Adipocyte (in vitro differentiated cells): ENCODE results near the gene CDK17.

ENCODE experiments used
- DNase-seq: peaks from one replicate; pipeline ENCODE4 v3.0.0-alpha.2; 2015; ENCODE audit warnings: low read depth
- H3K27me3 ChIP-seq: replicated peaks from 2 replicates; pipeline ENCODE4 v1.7.0; 2013; ENCODE audit warnings: mild to moderate bottlenecking, low read length, moderate library complexity; ENCODE audit not compliant: control insufficient read depth, insufficient read depth
- H3K36me3 ChIP-seq: 2 replicates; pipeline ENCODE4 v1.7.0; 2013; ENCODE audit warnings: low read length, mild to moderate bottlenecking, moderate library complexity; ENCODE audit not compliant: control insufficient read depth, insufficient read depth, severe bottlenecking
- H3K4me1 ChIP-seq: 2 replicates; pipeline ENCODE4 v1.7.0; 2013; ENCODE audit warnings: mild to moderate bottlenecking, low read length, moderate library complexity; ENCODE audit not compliant: control insufficient read depth, insufficient read depth
- H3K4me3 ChIP-seq: 2 replicates; pipeline ENCODE4 v1.7.0; 2013; ENCODE audit warnings: mild to moderate bottlenecking, low read length, moderate library complexity
- H3K9ac ChIP-seq: 2 replicates; pipeline ENCODE4 v1.7.0; 2013; ENCODE audit warnings: mild to moderate bottlenecking, low read length, moderate library complexity
- H3K9me3 ChIP-seq: 2 replicates; pipeline ENCODE4 v1.7.0; 2013; ENCODE audit warnings: mild to moderate bottlenecking, low read length, moderate library complexity; ENCODE audit not compliant: control insufficient read depth

Gene CDK17

DNA sequence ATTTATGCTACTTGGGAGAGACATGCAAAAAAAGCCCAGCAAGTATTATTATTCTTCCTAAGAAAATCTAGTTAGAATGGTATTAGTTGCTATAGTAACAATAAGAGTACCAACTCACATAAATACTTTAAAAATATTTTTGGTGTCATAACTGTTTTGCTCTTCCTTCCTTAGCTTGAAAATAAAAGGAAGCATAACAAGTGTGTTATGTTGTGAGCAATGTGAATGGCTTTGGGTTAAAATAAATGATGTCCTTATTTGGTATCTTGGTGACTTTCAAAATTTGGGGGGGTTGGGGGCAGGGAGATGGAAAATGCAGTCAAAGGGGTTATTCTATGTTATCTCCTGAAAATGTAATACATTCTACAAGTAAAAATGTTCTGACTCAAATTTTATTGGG, 115.1 kb downstream of the CDK17 start:
- H3K36me3 ChIP-seq, result peaks cover 97% of the 10 kb centered on the region
- H3K27me3 ChIP-seq, result no peaks in the 10 kb centered on the region
- no peak overlapping the region for H3K9ac ChIP-seq
- H3K4me3 ChIP-seq, result no peak overlapping the region
- H3K9me3 ChIP-seq, result no peaks in the 10 kb centered on the region
- DNase-seq, result no peak
- H3K4me1 ChIP-seq, result no peaks in the 10 kb centered on the region

DNA sequence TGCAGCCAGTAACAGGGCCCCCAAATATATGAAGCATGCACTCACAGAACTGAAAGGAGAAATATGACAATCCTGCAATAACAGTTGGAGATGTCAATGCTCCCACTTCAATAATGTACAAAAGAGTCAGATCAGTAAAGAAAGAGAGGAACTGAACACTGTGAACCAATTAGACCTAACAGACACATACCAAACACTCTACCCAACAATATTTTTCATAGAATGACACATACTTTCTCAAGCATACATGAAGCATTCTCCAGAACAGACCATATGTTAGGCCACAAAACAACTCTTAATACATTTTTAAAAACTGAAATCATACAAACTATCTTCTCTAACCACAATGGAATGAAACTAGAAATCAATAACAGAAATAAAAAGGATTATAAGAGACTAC, 125.9 kb downstream of the CDK17 start:
- H3K9ac ChIP-seq, result no peak overlapping the region

DNA sequence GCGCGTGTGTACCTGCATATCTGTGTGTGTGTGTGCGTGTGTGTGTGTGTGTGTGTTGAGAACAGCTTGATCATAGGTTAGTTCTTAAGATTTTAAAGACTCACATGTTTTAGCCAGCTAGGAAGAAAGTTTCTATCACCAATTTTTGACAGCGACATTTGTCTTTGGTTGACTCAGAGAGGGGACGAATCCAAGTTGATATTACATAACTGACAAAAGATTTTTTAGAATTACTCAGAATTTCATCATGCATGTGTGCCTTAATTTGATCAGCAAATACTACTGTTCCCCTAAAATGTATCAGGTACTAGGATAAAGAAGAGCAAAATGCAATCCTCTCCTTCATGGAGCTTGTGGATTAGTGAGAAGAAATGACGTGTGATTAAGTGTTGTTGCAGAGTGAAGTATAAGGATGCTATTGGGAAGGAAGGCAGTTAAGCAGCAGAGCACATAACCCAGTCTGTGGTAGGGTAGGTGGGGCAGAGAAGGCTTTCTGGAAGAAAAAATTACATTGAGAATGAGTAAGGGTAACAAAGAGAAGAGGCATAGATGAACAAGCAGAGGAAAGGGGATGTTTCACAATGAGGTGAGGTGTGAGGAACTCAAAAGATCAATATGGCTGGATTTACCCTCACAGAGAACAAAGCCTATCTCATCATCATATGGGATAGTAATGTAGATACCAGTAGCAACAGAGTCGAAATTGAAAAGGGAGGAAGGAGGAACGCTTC, 128.6 kb downstream of the CDK17 start:
- Histone ChIP-seq H3K9me3 (no peaks in the 10 kb centered on the region), H3K36me3 (peaks cover 38% of the 10 kb centered on the region), H3K4me3 (no peak overlapping the region), H3K4me1 (peaks cover 32% of the 10 kb centered on the region), H3K9ac (no peak overlapping the region), H3K27me3 (no peaks in the 10 kb centered on the region)
- DNase-seq, result no peak

More for the DNA sequence above, 125.9 kb downstream of the CDK17 start:
- H3K36me3 ChIP-seq, result peaks cover 42% of the 10 kb centered on the region
- peak; percentile 54 for DNase-seq
- no peak overlapping the region for H3K4me3 ChIP-seq
- H3K4me1 ChIP-seq, result peaks cover 32% of the 10 kb centered on the region
- H3K9me3 ChIP-seq, result no peaks in the 10 kb centered on the region
- H3K27me3 ChIP-seq, result no peaks in the 10 kb centered on the region

DNA sequence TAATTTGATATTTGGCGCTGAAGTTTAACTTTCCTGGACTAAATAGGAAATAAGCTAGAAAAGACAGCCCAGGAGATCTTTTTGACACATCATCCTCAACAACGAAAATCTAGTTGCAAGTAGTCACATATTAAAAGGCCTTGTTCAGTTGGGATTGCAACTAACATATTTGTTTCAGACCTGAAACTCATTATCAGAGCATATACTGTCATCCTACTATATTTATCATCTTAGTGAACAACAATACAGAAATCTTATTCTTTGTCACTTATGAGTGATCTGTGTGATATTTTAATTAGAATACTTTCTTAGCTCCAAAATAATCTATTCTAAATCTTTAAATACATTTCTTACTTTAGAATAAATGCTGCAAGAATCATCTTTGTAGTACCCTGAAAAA, 134.0 kb downstream of the CDK17 start:
- peaks cover 77% of the 10 kb centered on the region for H3K36me3 ChIP-seq
- H3K9ac ChIP-seq, result no peak overlapping the region
- H3K9me3 ChIP-seq, result no peaks in the 10 kb centered on the region
- DNase-seq, result no peak
- no peaks in the 10 kb centered on the region for H3K27me3 ChIP-seq
- H3K4me3 ChIP-seq, result no peak overlapping the region
- H3K4me1 ChIP-seq, result peaks cover 5% of the 10 kb centered on the region

DNA sequence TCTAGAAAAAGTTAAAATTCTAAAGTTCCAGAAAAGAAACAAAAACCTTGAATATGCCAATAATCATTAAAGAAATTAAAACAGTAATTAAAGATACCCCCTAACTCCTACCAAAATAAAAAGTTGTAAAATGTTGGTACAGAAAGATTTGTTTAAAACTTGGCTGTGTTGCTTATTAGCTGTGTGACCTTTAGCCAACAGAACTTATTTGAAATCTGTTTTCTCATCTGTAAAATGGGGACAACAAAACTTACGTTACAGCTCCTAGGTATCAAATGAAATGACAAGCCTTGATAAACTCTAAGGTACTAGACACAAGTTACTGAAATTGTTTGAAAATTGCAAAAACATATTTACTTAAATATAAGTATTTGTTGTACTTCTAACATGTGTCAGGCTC, 134.4 kb downstream of the CDK17 start:
- no peak for DNase-seq
- Histone ChIP-seq H3K4me3 (no peak overlapping the region), H3K27me3 (no peaks in the 10 kb centered on the region), H3K36me3 (peaks cover 81% of the 10 kb centered on the region), H3K4me1 (peaks cover 5% of the 10 kb centered on the region), H3K9ac (no peak overlapping the region), H3K9me3 (no peaks in the 10 kb centered on the region)

DNA sequence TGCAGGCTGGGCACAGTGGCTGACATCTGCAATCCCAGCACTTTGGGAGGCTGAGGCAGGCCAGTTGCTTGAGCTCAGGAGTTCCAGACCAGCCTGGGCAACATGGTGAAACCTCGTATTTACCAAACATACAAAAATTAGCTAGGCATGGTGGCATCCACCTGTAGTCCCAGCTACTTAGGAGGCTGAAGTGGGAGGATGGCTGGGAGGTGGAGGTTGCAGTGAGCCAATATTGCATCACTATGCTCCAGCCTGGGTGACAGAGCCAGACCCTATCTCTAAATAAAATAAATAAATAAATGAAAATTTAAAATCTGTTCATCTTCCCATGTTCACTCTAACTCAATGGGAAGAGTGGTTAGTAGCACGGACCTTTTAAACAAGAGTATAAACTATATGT, 134.8 kb downstream of the CDK17 start:
- H3K9me3 ChIP-seq, result no peaks in the 10 kb centered on the region
- DNase-seq, result no peak
- H3K36me3 ChIP-seq, result peaks cover 84% of the 10 kb centered on the region
- no peaks in the 10 kb centered on the region for H3K27me3 ChIP-seq
- H3K9ac ChIP-seq, result no peak overlapping the region
- peaks cover 8% of the 10 kb centered on the region for H3K4me1 ChIP-seq
- H3K4me3 ChIP-seq, result no peak overlapping the region

DNA sequence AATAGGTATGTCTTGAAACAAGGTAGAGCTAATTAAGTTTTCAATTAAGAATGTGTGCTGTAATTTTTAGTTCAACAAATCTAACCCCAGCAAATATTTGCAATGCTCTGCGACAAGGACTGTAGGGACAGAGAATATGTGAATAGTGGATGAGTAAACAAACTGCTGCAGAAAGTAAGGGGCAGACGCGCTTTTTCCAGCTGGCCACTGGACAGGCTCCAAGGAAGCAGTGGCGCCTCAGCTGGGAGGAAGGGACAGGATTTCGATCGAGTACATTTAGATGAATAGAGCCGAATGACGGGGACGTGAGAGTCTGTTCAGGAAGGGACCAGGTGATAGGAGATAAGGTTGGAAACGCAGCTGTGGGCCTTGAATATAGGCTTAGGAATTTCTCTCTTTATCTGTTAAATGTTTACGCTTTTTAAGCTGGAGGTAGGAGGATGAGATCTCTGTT, 136.8 kb downstream of the CDK17 start:
- H3K9me3 ChIP-seq, result no peaks in the 10 kb centered on the region
- H3K36me3 ChIP-seq, result peaks cover 76% of the 10 kb centered on the region
- H3K27me3 ChIP-seq, result no peaks in the 10 kb centered on the region
- no peak for DNase-seq
- peaks cover 21% of the 10 kb centered on the region for H3K4me1 ChIP-seq
- no peak overlapping the region for H3K9ac ChIP-seq
- no peak overlapping the region for H3K4me3 ChIP-seq

DNA sequence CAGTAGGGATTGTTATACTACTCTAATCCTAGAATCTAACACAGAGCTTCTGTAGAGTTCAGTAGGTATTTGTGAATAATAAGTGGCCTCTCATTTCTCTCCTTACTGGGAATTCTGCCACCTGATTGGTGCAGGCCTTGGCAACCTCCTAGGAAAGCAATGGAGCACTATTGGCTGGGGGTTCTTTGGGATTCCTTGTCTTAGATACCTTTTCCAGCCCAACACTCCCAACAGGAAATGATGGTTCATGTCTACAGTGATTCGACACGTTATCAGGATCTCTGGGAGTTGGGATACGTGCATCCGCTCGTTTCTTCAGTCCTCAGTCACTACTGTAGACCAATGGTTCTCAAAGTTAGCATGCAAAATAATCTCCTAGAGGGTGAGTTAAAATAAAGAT, 138.7 kb downstream of the CDK17 start:
- Histone ChIP-seq H3K4me3 (no peak overlapping the region), H3K36me3 (peaks cover 58% of the 10 kb centered on the region), H3K9ac (no peak overlapping the region), H3K4me1 (peaks cover 33% of the 10 kb centered on the region), H3K27me3 (no peaks in the 10 kb centered on the region), H3K9me3 (no peaks in the 10 kb centered on the region)
- no peak for DNase-seq

DNA sequence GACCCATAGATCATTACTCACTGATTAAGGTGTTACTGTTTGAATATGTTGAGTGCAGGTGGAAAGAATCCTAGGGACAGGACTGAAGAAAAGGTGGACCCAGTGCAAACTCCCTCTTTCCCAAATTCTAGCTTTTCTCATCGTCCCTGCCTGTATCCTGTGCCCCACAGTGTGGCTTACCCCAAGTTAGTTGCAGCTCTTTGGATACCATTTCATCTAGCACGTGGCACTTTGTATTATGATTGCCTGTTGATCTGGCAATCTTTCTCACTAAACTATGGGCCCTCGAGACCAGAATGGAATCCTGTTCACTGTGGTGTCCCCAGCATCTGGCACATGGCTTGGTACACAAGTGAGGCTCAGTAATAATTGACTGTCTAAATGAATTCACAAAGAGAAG, 139.6 kb downstream of the CDK17 start:
- H3K27me3 ChIP-seq, result no peaks in the 10 kb centered on the region
- H3K4me3 ChIP-seq, result no peak overlapping the region
- H3K4me1 ChIP-seq, result peaks cover 33% of the 10 kb centered on the region
- peaks cover 53% of the 10 kb centered on the region for H3K36me3 ChIP-seq
- no peaks in the 10 kb centered on the region for H3K9me3 ChIP-seq
- no peak overlapping the region for H3K9ac ChIP-seq
- no peak for DNase-seq

DNA sequence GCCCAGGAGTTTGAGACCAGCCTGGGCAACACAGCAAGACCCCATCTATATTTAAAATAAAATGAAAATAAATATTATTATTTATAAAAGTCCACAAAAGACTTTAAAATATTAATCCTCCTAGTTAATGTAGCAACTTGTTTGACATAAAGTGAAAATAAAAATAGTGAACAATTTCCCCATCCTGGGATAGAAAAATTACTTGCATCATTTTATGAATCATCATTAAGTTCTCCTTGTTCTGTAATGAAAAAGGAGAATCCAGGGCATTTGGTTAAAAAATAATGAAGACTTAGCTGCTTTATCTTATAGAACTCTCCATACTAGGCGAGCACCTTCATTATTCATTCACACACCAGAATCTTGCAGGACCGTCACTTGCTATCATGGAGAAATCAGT, 140.0 kb downstream of the CDK17 start:
- H3K4me1 ChIP-seq, result peaks cover 33% of the 10 kb centered on the region
- peaks cover 50% of the 10 kb centered on the region for H3K36me3 ChIP-seq
- no peaks in the 10 kb centered on the region for H3K9me3 ChIP-seq

DNA sequence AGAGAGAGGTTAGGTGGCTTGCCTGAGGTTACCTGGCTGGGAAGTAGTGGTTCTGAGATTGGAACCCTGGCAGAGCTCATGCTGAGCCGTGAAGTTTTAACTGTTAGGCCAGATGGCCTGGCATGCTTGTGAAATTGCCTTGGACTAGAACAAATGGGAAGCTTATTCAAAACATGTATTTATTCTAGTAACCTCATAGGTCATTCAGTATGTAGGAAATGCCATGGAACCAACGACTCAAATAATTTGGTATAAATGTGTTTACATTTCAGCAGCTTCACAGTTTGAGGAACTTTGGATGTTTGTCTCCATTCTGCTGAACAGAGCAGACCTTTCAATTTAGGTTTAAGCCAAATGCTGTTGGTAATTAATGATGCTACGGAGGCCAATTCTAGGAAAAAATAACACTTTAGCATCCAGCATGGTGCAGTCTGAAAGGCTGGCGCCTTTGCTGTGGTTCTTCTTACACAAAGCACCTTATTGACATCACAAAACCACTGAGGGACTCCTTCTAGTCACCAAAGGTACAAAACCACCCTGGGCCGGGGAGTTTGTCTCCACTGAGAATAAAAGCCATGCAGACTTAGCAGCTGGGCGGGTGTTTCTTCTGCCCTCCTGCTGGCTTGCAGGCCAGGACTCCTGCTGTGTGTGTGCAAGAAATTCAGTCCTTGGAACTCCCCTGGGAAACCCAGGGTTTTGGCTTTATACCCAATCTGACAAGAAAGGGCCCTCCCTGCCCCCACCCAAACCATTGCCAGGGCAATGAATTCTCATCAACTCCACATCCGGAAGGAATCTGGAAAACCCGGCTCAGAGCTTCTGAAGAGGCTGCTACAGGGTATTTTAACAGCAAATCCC, 141.9 kb downstream of the CDK17 start:
- peak overlapping the region; percentile 19 for H3K4me3 ChIP-seq
- H3K36me3 ChIP-seq, result peaks cover 31% of the 10 kb centered on the region
- peak; percentile 25 for DNase-seq
- H3K27me3 ChIP-seq, result no peaks in the 10 kb centered on the region
- H3K4me1 ChIP-seq, result peaks cover 33% of the 10 kb centered on the region
- H3K9ac ChIP-seq, result peak overlapping the region; percentile 47
- H3K9me3 ChIP-seq, result no peaks in the 10 kb centered on the region

More for the DNA sequence above, 140.0 kb downstream of the CDK17 start:
- DNase-seq, result no peak
- no peaks in the 10 kb centered on the region for H3K27me3 ChIP-seq
- H3K9ac ChIP-seq, result no peak overlapping the region
- H3K4me3 ChIP-seq, result no peak overlapping the region
